Fibroblast of skin of back (primary cell): Measurements from ENCODE around the gene PAN3.
A peak's percentile ranks its signal among the peaks of the same experiment; 100 is the strongest.

Experiments used
- DNase-seq: peaks from one replicate; pipeline ENCODE4 v3.0.0-alpha.2; 2013

PAN3 gene

GRCh38 chr13:28339419-28339818 lies 201.1 kb downstream of the PAN3 start:
- DNase-seq, result peak; percentile 94

GRCh38 chr13:28340272-28340793 lies 202.0 kb downstream of the PAN3 start:
- DNase-seq, result peak; percentile 73

- no peak for DNase-seq
These were observed 203.9 kb downstream of the PAN3 start for GRCh38 chr13:28342251-28342650.

GRCh38 chr13:28344163-28344562 lies 205.8 kb downstream of the PAN3 start:
- DNase-seq, result no peak
